Transverse colon (tissue), 4 donors: Measurements from ENCODE around the gene RAPGEF6. TPM values are rescaled to one million over a fixed set of nuclear protein-coding genes. Genes with fewer than 3 reads are reported as not detected.

Source experiments
- DNase-seq: peaks from one replicate; pipeline ENCODE4 v3.0.0-alpha.2; 2019
- H3K27ac ChIP-seq, 4 donors: fragments of 200-600 bp; sonication (generic); 2 replicates each; pipeline ENCODE4 v1.5.1; 2016 to 2018; ENCODE audit warnings: inconsistent platforms in 4 of 4
- H3K27me3 ChIP-seq: fragments of 200-600 bp; sonication (generic); 2 replicates; pipeline ENCODE4 v1.5.1; 2017; ENCODE audit warnings: inconsistent platforms
- H3K36me3 ChIP-seq, 4 donors: fragments of 200-600 bp; sonication (generic); 2 replicates each; pipeline ENCODE4 v1.5.1; 2017 to 2019; ENCODE audit warnings: inconsistent platforms in 4 of 4
- H3K4me1 ChIP-seq, 4 donors: fragments of 200-600 bp; sonication (generic); 2 replicates each; pipeline ENCODE4 v1.5.1; 2017 to 2020; ENCODE audit warnings: inconsistent platforms in 4 of 4
- H3K4me3 ChIP-seq, 4 donors: fragments of 200-600 bp; sonication (generic); 1 replicate in 1 of 4; 2 replicates in 3 of 4; pipeline versions ENCODE4 v1.5.1 to v1.6.1; 2017 to 2019; ENCODE audit warnings: inconsistent platforms in 4 of 4
- H3K9me3 ChIP-seq, 2 donors: fragments of 200-600 bp; sonication (generic); 2 replicates each; pipeline ENCODE4 v1.5.1; 2017 to 2019; ENCODE audit warnings: inconsistent platforms in 2 of 2
- CTCF ChIP-seq, 5 experiments: fragments of 200-600 bp in 3 of 5; fragments of 450-650 bp in 2 of 5; sonication (generic) in 3 of 5; IDR thresholded peaks; 1 replicate in 2 of 5; 2 replicates in 3 of 5; pipeline ENCODE4 v1.5.1; 2016 to 2017; ENCODE audit warnings: antibody characterized with exemption in 5 of 5, inconsistent platforms in 3 of 5, mild to moderate bottlenecking in 2 of 5, moderate library complexity in 1 of 5
- EP300 ChIP-seq: sonication (generic); formaldehyde crosslinking; IDR thresholded peaks from one replicate; pipeline ENCODE4 v1.6.1; 2017; ENCODE audit warnings: antibody characterized with exemption, low read depth
- POLR2A ChIP-seq: fragments of 450-650 bp; IDR thresholded peaks from one replicate; pipeline ENCODE4 v1.6.1; 2016; ENCODE audit warnings: antibody characterized with exemption, mild to moderate bottlenecking, moderate library complexity
- POLR2AphosphoS5 ChIP-seq, 3 donors: sonication (generic); formaldehyde crosslinking; IDR thresholded peaks; one replicate each; pipeline ENCODE4 v1.6.1; 2016; ENCODE audit warnings: antibody characterized with exemption in 3 of 3
- WGBS, 2 donors: methylation state at CpG; one replicate each; pipeline ENCODE4 v1.1.5; 2018; ENCODE audit warnings: low coverage in 1 of 2; 5-methylcytosine and 5-hydroxymethylcytosine counted together
- in situ Hi-C, 4 donors: fragments of 200-750 bp; cut with MboI; loops; one replicate each; pipeline versions ENCODE4 v1.15.0 to v1.15.1; 2017; ENCODE audit warnings: low sequenced_read_pairs in 3 of 4, low pct_ligation_motif_present in 1 of 4, low pct_unique_long_range_greater_than_20kb in 1 of 4
- intact Hi-C: fragments of 100-400 bp; cut with DNase I; formaldehyde crosslinking; loops from one replicate; pipeline ENCODE4 v1.15.1; 2023; ENCODE audit warnings: low total_unique reads
- total RNA-seq, 4 donors: library from RNA; depleted of rRNA; stranded (reverse); fragments of >200 nt; gene quantifications; one replicate each; pipeline ENCODE4 v1.1.0, GENCODE V29; 2016

RAPGEF6 gene
- total RNA-seq, 4 donors from 2014 or later = 21.3 to 40.3 (median 35.9) TPM

GRCh38 chr5:131542723-131543122, 92.3 kb downstream of the RAPGEF6 start:
- intact Hi-C loops = no loop called here
- Histone ChIP-seq H3K4me3 (no peak overlapping the region), H3K36me3 (no peaks in the 10 kb centered on the region), H3K9me3 (no peaks in the 10 kb centered on the region), H3K27me3 (no peaks in the 10 kb centered on the region), H3K4me1 (no peaks in the 10 kb centered on the region), H3K27ac (no peak overlapping the region)
- TF ChIP-seq POLR2A (no peak), EP300 (no peak), CTCF (IDR thresholded peaks at IDR 0.05) (no peak), POLR2AphosphoS5 (IDR thresholded peaks at IDR 0.05) (no peak)
- WGBS, 2 donors = 98 to 100% methylated on average over 1 of the region's 1 CpG
- in situ Hi-C loops = no loop called here
- no peak for DNase-seq

- no peaks in the 10 kb centered on the region for H3K9me3 ChIP-seq
- intact Hi-C loops (no loop called here), in situ Hi-C loops (no loop called here)
- H3K4me1 ChIP-seq = peaks cover 0 to 1% (median 0%) of the 10 kb centered on the region in 4 donors
- DNase-seq = no peak
- H3K36me3 ChIP-seq = no peaks in the 10 kb centered on the region
- no peak overlapping the region for H3K27ac ChIP-seq
- TF ChIP-seq POLR2A (no peak), EP300 (no peak), POLR2AphosphoS5 (IDR thresholded peaks at IDR 0.05) (no peak), CTCF (IDR thresholded peaks at IDR 0.05) (no peak)
- no peaks in the 10 kb centered on the region for H3K27me3 ChIP-seq
- 90 to 92% methylated on average over 1 of the region's 1 CpG for WGBS, 2 donors
- H3K4me3 ChIP-seq = no peak overlapping the region
Measured at GRCh38 chr5:131541762-131542161, 93.3 kb downstream of the RAPGEF6 start.

GRCh38 chr5:131541071-131541470, 94.0 kb downstream of the RAPGEF6 start:
- intact Hi-C loops (no loop called here), in situ Hi-C loops (no loop called here)
- H3K4me1 ChIP-seq = peaks cover 0 to 5% (median 2%) of the 10 kb centered on the region in 4 donors
- H3K36me3 ChIP-seq = no peaks in the 10 kb centered on the region
- H3K4me3 ChIP-seq = no peak overlapping the region
- no peak for DNase-seq
- no peaks in the 10 kb centered on the region for H3K27me3 ChIP-seq
- TF ChIP-seq EP300 (no peak), POLR2A (no peak), POLR2AphosphoS5 (IDR thresholded peaks at IDR 0.05) (no peak), CTCF (IDR thresholded peaks at IDR 0.05) (no peak)
- H3K27ac ChIP-seq = no peak overlapping the region
- no peaks in the 10 kb centered on the region for H3K9me3 ChIP-seq

- WGBS, 2 donors = 92 to 100% methylated on average over 1 of the region's 1 CpG
- in situ Hi-C loops = no loop called here
- Histone ChIP-seq H3K9me3 (no peaks in the 10 kb centered on the region), H3K27ac (no peak overlapping the region), H3K36me3 (no peaks in the 10 kb centered on the region), H3K4me3 (no peak overlapping the region), H3K4me1 (peaks cover 0 to 5% (median 2%) of the 10 kb centered on the region in 4 donors), H3K27me3 (no peaks in the 10 kb centered on the region)
- intact Hi-C loops = no loop called here
- TF ChIP-seq POLR2AphosphoS5 (IDR thresholded peaks at IDR 0.05) = no peak
- no peak for TF ChIP-seq CTCF (IDR thresholded peaks at IDR 0.05)
- TF ChIP-seq EP300 = no peak
- TF ChIP-seq POLR2A = no peak
- DNase-seq = no peak
Measured at GRCh38 chr5:131539251-131539650, 95.8 kb downstream of the RAPGEF6 start.
